NCI-H1092 treated with DMSO at 0.1 percent for 48 hours (cell line): Measurements from ENCODE around the gene MYH7B.

ENCODE experiments used
- DNase-seq: peaks from one replicate; lab custom pipeline; 2025; lab: John Stamatoyannopoulos, UW

MYH7B gene

DNA sequence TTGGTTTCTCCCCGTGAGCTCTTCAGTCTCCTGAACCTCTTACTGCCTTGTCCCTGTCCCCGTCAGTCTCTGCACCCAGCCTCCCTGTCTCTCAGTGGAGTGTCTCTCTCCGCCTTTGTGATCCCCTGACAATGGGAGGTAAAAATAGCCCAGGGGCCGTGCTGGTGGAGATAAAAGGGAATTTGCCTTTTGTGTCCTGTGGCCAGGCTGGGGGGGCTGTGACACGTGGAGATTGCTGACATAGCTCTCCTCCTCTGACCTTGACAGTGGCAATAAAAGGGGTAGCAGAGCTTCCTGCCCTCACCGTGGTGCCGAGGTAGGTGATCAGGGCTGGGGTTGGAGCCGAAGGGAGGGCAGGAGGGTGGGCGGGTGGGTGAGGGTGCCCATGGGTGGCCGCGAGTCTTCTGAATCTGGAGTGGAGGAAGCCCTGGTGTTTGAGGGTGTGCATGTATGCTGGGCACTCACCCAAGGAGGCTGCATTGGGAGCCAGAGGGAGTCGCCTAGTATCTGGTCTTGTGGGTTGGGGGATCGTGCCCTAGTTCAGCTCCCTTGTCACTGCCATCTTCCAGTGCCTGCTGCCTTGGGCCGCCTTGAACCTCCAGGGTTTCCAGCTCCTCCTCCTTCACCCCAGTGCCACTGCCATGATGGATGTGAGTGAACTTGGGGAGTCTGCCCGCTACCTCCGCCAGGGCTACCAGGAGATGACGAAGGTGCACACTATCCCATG, 21.9 kb downstream of the MYH7B start:
- DNase-seq: no peak

DNA sequence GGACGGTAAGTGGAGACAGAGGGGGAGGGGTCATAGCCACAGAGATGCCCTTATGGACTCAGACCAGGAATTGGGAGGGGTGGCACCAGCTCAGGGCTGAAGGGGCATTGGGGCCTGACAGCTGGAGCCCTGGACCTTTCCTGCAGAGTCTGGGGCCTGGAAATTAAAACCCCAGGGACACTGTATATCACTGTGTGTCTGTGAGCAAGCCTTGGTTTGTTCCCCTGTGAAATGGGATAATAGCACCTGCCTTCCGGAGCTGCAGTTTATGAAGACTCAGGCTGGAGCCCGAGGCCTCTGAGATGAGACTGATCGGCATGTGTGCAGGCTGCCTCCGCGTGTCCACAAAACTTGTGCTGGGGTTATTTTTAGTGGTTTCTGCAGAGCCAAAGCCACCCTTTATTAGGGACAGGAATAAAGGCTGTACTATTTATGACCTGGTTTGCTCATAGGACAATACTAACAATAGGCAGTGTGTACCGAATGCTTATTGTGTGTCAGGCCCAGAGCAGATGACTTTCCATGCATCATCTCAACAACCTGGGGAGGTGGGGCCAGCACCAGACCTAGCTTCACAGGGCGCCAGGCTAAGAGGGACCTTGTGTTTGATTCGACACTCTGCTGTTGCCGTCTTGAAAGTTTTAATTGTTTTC, 22.6 kb downstream of the MYH7B start:
- no peak for DNase-seq

- no peak for DNase-seq
These were observed 23.9 kb downstream of the MYH7B start for GRCh38 chr20:34979366-34980153.

DNA sequence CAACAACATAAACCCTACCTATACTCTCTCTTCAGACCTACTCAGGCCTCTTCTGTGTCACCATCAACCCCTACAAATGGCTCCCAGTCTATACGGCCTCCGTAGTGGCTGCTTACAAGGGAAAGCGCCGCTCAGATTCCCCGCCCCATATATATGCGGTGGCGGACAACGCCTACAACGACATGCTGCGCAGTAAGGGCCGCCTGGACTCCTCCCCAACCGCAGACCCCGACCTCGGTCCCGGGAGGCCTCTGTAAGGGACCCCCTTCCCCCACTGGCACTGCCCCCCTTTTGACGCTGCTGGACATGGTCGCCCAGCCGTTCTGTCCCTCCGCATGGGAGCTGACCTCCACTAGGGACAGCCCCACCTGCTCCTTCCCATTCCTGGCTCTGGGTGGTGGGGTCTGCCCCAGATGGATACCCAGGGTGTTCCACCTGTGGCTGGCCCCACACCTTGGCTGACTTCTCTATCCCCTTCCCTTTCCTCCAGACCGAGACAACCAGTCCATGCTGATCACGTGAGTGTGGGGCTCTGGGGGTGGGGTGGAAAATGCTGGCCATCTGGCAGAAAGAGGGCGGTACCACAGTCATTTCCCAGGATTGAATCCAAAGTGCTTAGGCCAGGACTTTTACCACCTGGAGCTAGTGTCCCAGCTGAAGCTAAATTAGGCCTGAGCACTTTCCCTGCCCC, 25.0 kb downstream of the MYH7B start:
- no peak for DNase-seq

DNA sequence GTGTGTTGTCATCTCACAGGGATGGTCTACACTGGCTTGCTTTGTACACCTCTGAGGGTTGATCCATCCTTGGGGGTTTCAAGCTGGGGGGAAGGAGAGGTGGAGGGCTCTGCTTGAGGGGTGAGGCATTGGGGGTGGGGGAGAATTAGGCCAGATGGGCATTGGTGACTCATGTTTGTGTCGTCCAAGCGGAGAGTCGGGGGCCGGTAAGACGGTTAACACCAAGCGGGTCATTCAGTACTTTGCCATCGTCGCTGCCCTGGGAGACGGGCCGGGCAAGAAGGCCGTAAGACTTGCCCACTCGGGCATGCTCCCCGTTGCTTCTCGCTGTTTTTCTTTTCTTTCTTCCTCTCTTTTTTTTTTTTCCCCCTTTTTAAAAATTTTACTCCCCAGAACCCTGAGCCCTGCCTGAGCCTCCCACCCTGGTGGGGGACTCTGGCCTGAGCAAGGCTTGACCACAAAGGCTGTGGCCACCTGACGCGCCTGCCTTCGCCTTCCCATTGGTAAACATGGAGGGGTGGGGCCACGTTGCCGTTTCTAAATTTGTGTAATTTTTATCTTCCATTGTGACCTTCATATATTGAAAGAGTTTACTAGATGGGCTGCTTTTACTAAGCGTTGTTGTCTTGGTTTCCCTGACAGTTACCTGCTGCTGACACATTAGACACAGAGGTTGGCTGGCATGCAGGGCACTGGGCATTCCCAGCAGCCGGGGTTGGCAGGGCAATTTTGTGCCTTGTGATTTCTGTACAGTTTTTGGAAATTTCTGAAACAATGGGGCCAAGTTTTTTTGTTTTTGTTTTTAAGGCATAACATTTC, 26.8 kb downstream of the MYH7B start:
- no peak for DNase-seq

- DNase-seq: no peak
These were observed 27.6 kb downstream of the MYH7B start for GRCh38 chr20:34983089-34983820.

DNA sequence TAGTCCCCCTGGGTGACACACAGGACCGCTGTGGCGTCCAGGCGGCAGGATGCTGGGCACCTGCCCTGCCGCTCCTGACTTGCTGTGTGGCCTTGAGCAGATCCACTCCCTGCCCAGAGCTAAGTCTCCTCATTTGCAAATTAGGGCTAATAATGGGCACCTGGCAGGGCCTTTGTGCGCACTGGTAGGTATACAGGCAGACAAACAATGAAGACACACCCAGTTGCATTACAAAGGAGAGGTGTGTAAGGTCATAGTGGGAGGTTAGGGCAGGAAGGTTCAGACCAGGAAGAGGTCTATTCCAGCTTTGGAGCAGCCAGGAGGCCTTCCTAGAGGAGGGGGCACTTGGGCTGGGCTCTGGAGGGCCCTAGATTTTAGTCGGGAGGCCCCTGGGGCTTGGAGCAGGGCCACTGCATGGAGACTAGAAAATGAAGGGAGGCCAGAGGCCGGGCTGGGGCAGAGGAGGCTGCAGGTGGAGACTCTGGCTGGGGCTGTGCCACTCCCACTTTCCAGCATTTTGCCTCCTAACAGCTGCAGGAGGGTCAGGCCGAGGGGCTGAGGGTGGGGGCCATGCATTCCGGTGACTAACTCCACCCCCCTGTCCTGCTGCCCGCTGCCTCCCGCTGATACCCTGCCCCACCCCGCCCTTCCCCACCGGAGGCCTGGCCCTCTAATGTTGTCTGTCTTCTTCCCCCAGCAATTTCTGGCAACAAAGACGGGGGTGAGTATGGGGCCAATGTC, 28.5 kb downstream of the MYH7B start:
- DNase-seq: no peak

- no peak for DNase-seq
These were observed 29.1 kb downstream of the MYH7B start for GRCh38 chr20:34984756-34985261.

DNA sequence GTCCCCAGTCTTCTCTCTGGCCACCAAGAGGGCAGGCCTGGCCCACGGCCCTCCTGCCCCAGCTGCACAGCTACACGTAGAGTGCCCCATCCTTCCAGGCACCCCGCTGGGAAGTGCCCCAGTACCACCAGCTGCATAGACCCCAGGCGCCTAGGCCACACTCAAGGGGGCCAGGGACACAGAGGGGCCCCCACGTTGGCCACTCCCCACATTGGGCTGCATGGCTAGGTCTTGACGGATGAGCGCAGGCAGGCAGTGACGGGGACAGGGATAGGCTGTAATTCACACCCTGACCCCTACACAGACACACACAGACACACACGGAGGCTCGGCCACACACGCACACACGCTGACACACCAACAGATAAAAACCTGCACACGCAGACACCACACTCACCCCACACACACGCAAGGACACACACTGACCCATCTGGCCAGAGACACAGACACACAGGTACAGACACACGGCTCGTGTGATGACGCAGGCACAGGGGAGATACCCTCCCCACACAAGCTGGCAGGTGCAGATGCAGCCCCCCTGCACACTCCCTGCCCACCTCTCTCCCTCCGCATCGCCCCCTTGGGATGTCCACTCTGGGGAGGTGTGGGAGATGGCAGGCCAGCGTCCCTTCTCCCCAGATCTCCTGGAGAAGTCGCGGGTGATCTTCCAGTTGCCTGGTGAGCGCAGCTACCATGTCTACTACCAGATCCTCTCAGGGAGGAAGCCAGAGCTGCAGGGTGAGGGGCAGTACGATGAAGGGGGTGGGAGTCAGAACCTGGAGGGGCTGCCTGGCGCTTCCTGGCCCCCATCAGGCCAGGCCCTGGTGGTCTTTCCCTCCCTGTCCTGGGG, 30.0 kb downstream of the MYH7B start:
- DNase-seq: no peak

GRCh38 chr20:34986311-34987287, 30.9 kb downstream of the MYH7B start:
- DNase-seq: no peak

DNA sequence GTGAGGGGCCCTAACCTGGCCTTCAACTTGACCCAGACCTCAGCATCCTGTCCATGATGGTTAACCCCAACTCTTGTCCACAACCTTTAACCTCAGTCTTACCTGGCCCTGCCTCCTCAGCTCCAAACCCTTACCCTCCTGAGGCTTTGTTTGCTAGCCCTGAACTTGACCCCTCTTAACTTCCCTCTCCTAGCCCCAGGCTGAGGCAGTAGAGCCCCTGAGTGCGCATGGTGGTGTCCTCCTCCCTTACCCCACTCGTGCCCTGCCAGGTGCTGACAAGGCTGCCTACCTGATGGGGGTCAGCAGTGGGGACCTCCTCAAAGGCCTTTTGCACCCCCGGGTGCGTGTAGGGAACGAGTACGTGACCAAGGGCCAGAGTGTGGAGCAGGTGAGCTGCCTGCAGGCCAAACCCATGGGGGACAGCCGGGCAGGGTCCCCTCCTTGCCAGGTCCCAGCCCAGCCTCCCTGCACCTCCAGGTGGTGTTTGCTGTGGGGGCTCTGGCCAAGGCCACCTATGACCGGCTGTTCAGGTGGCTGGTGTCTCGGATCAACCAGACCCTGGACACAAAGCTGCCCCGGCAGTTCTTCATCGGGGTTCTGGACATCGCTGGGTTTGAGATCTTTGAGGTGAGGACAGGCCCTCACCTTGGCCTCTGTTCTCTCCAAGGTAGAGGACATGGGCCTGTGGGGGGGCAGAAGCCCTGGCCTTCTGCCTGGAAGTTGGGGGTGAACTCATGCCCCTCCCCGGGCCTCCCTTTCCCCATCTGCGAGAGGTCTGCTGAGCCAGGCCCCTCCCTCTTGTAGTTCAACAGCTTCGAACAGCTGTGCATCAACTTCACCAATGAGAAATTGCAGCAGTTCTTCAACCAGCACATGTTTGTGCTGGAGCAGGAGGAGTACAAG, 31.9 kb downstream of the MYH7B start:
- DNase-seq: no peak

- DNase-seq: no peak
These were observed 32.5 kb downstream of the MYH7B start for GRCh38 chr20:34988191-34988540.

DNA sequence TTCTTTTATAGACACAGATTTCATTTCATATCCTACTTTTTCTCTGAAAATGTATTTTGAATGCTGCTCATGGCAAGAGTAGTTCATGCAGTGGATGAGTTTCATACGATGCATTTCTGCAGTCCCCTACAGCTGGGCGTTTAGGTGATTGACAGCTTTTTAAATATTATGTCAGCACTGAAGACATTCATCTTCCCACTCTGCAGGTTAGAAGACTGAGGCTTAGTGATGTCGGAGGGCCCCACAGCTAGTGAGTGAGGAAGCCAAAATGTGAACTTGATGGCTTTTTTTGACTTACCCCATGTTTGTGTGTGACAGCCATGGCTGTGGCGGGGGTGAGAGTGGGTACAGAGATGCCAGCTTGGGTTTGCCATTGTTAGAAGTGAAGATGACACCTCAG, 33.5 kb downstream of the MYH7B start:
- DNase-seq: no peak

DNA sequence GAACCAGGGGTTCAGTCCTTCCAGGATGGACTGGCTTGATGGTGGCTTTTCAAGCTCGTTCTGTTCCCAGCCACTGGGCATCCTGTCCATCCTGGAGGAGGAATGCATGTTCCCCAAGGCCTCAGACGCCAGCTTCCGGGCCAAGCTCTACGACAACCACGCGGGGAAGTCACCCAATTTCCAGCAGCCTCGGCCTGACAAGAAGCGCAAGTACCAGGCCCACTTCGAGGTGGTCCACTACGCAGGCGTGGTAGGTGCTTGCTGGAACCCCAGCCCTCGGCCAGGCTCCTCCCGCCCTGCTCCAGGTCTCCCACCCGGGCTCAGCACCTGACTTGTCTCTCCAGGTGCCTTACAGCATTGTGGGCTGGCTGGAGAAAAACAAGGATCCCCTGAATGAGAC, 34.0 kb downstream of the MYH7B start:
- DNase-seq: no peak

- DNase-seq: no peak
These were observed 34.6 kb downstream of the MYH7B start for GRCh38 chr20:34990231-34990630.

- DNase-seq: no peak
These were observed 35.1 kb downstream of the MYH7B start for GRCh38 chr20:34990661-34991214.
